Cardiac muscle cell (in vitro differentiated cells and primary cell): Measurements from ENCODE around the gene YIPF5. TPM values are rescaled to one million over a fixed set of nuclear protein-coding genes. Genes with fewer than 3 reads are reported as not detected.

ENCODE experiments used
- DNase-seq, 2 donors: peaks; one replicate each; pipeline versions ENCODE4 v3.0.0 to v3.0.0-alpha.2; 2010 to 2017; ENCODE audit warnings: low read depth in 1 of 2, low spot score in 1 of 2
- H3K27ac ChIP-seq: fragments of 200-600 bp; sonication (generic); 2 replicates; pipeline ENCODE4 v1.5.1; 2016
- H3K27me3 ChIP-seq: fragments of 200-600 bp; sonication (generic); 2 replicates; pipeline ENCODE4 v1.6.0; 2016; ENCODE audit warnings: control low read depth
- H3K36me3 ChIP-seq: fragments of 200-600 bp; sonication (generic); 2 replicates; pipeline ENCODE4 v1.5.1; 2016; ENCODE audit warnings: control low read depth
- H3K4me1 ChIP-seq: fragments of 200-600 bp; sonication (generic); 2 replicates; pipeline ENCODE4 v1.8.1; 2017; ENCODE audit warnings: low read depth, mild to moderate bottlenecking, mixed run types
- H3K4me3 ChIP-seq: fragments of 200-600 bp; sonication (generic); 2 replicates; pipeline ENCODE4 v1.5.1; 2016; ENCODE audit warnings: mild to moderate bottlenecking
- H3K9me3 ChIP-seq: fragments of 200-600 bp; sonication (generic); 2 replicates; pipeline ENCODE4 v1.5.1; 2017; ENCODE audit warnings: low read depth, mild to moderate bottlenecking, control low read depth
- CTCF ChIP-seq: IDR thresholded peaks from 2 replicates; pipeline ENCODE4 v1.5.1; 2012; ENCODE audit warnings: low read depth, mild to moderate bottlenecking, low read length
- polyA plus RNA-seq: library from polyadenylated mRNA; unstranded; fragments of >200 nt; fragmentation: Nextera tagmentation; extraction: Ambion mirVana; gene quantifications from 2 replicates; pipeline ENCODE4 v1.2.1, GENCODE V29; 2016
- total RNA-seq: library from RNA; depleted of rRNA; stranded (reverse); fragments of >200 nt; gene quantifications from 2 replicates; pipeline ENCODE4 v1.2.3, GENCODE V29; 2016

The YIPF5 gene
- 17.8 and 34.5 TPM in 2 replicates for total RNA-seq
- polyA plus RNA-seq: 47.1 and 72.8 TPM in 2 replicates

GRCh38 chr5:144170276-144171024 is at the start of gene YIPF5, which contains the start of gene KCTD16:
TSS of gene YIPF5 (minus strand) at chr5:144170659. CDS start at chr5:144169955, 704 bp downstream.
TSS of gene KCTD16 (plus strand) at chr5:144170873.
- Histone ChIP-seq H3K9me3 (no peaks in the 10 kb centered on the region), H3K27me3 (peaks cover 15% of the 10 kb centered on the region), H3K4me3 (peak within 1 kb of the TSS; percentile 80), H3K27ac (peak within 1 kb of the TSS; percentile 77), H3K36me3 (peaks cover 12% of the 10 kb centered on the region), H3K4me1 (peaks cover 9% of the 10 kb centered on the region)
- DNase-seq: peak; percentile 97 to 98
- no peak for TF ChIP-seq CTCF

- Histone ChIP-seq H3K27me3 (peaks cover 14% of the 10 kb centered on the region), H3K36me3 (no peaks in the 10 kb centered on the region), H3K4me3 (no peak overlapping the region), H3K4me1 (no peaks in the 10 kb centered on the region), H3K9me3 (no peaks in the 10 kb centered on the region), H3K27ac (no peak overlapping the region)
- DNase-seq: no peak
- TF ChIP-seq CTCF: no peak
Measured at GRCh38 chr5:144219869-144220268, 49.4 kb upstream of the YIPF5 start.

- H3K4me3 ChIP-seq: no peak overlapping the region
- no peaks in the 10 kb centered on the region for H3K36me3 ChIP-seq
- no peak for TF ChIP-seq CTCF
Measured at GRCh38 chr5:144210655-144211054, 40.2 kb upstream of the YIPF5 start.

GRCh38 chr5:144209361-144209760 is 38.9 kb upstream of the YIPF5 start:
- no peak for DNase-seq
- Histone ChIP-seq H3K27ac (no peak overlapping the region), H3K9me3 (no peaks in the 10 kb centered on the region), H3K4me3 (no peak overlapping the region), H3K27me3 (peaks cover 84% of the 10 kb centered on the region), H3K36me3 (no peaks in the 10 kb centered on the region), H3K4me1 (no peaks in the 10 kb centered on the region)
- TF ChIP-seq CTCF: no peak

More at GRCh38 chr5:144210655-144211054, 40.2 kb upstream of the YIPF5 start:
- Histone ChIP-seq H3K27ac (no peak overlapping the region), H3K27me3 (peaks cover 86% of the 10 kb centered on the region), H3K4me1 (no peaks in the 10 kb centered on the region), H3K9me3 (no peaks in the 10 kb centered on the region)
- DNase-seq: no peak

- TF ChIP-seq CTCF: no peak
- H3K36me3 ChIP-seq: no peaks in the 10 kb centered on the region
- H3K4me1 ChIP-seq: no peaks in the 10 kb centered on the region
- H3K4me3 ChIP-seq: no peak overlapping the region
- H3K9me3 ChIP-seq: no peaks in the 10 kb centered on the region
- peaks cover 74% of the 10 kb centered on the region for H3K27me3 ChIP-seq
- H3K27ac ChIP-seq: no peak overlapping the region
- DNase-seq: no peak
Measured at GRCh38 chr5:144207875-144208444, 37.5 kb upstream of the YIPF5 start.
